PFSK-1 (cell line): Measurements from ENCODE around the gene PRPF40B.

ENCODE experiments used
- FOXP2 ChIP-seq: optimal IDR thresholded peaks from 2 replicates; pipeline ENCODE3; 2011; ENCODE audit warnings: borderline replicate concordance, control low read depth, inconsistent platforms; ENCODE audit not compliant: insufficient read depth; ENCODE audit errors: extremely low read length, extremely low read depth
- POLR2AphosphoS5 ChIP-seq: IDR thresholded peaks from 2 replicates; pipeline ENCODE4 v1.6.1; 2012; ENCODE audit warnings: low read depth, mild to moderate bottlenecking, control low read depth, low read length, moderate library complexity
- SIN3A ChIP-seq: IDR thresholded peaks from 2 replicates; pipeline ENCODE4 v1.6.1; 2012; ENCODE audit warnings: mild to moderate bottlenecking, low read length, moderate library complexity, borderline replicate concordance; ENCODE audit not compliant: insufficient read depth
- TAF1 ChIP-seq: IDR thresholded peaks from 2 replicates; pipeline ENCODE4 v1.6.1; 2012; ENCODE audit warnings: low read length, control low read depth, borderline replicate concordance; ENCODE audit not compliant: insufficient read depth
- TF ChIP-seq, protein P1 (sequence below), 2 experiments: IDR thresholded peaks; 2 replicates each; pipeline versions ENCODE4 v1.6.1 to v1.8.0; 2011 to 2012; ENCODE audit warnings: low read depth in 2 of 2, low read length in 2 of 2, control low read depth in 1 of 2, inconsistent platforms in 1 of 2, mild to moderate bottlenecking in 1 of 2, moderate library complexity in 1 of 2; ENCODE audit not compliant: insufficient read depth in 1 of 2

The PRPF40B gene

DNA sequence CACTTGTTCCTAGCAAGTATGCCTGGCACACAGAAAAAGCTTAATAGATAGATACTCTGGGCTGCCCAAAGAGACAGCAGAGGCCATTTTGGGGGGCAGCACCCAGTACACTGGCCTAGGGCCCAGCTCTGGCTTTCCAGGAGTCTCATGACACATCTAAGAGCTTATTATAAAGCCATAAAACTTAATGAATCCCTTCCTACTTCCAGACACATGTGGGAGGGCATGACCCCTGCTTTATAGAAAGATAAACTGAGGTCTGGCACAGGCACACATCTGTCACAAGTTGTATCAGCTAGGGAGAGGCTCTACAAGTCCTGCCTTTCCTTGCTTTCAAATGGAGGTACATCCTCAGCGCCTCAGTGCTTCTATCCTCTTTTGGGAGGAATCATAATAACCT is 56.7 kb downstream of the PRPF40B start:
- TF ChIP-seq, protein P1, sequence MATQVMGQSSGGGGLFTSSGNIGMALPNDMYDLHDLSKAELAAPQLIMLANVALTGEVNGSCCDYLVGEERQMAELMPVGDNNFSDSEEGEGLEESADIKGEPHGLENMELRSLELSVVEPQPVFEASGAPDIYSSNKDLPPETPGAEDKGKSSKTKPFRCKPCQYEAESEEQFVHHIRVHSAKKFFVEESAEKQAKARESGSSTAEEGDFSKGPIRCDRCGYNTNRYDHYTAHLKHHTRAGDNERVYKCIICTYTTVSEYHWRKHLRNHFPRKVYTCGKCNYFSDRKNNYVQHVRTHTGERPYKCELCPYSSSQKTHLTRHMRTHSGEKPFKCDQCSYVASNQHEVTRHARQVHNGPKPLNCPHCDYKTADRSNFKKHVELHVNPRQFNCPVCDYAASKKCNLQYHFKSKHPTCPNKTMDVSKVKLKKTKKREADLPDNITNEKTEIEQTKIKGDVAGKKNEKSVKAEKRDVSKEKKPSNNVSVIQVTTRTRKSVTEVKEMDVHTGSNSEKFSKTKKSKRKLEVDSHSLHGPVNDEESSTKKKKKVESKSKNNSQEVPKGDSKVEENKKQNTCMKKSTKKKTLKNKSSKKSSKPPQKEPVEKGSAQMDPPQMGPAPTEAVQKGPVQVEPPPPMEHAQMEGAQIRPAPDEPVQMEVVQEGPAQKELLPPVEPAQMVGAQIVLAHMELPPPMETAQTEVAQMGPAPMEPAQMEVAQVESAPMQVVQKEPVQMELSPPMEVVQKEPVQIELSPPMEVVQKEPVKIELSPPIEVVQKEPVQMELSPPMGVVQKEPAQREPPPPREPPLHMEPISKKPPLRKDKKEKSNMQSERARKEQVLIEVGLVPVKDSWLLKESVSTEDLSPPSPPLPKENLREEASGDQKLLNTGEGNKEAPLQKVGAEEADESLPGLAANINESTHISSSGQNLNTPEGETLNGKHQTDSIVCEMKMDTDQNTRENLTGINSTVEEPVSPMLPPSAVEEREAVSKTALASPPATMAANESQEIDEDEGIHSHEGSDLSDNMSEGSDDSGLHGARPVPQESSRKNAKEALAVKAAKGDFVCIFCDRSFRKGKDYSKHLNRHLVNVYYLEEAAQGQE (IDR thresholded peaks at IDR 0.05; ENCODE audit: insufficient read depth in 1 of 2, low read depth in 2 of 2, low read length in 2 of 2): no peak
- no peak for TF ChIP-seq SIN3A
- no peak for TF ChIP-seq TAF1
- TF ChIP-seq FOXP2: no peak
- TF ChIP-seq POLR2AphosphoS5: no peak

- TF ChIP-seq TAF1 (no peak), SIN3A (no peak), FOXP2 (no peak), POLR2AphosphoS5 (no peak)
- TF ChIP-seq, protein P1 (IDR thresholded peaks at IDR 0.05; ENCODE audit: insufficient read depth in 1 of 2, low read depth in 2 of 2, low read length in 2 of 2): no peak
Measured at GRCh38 chr12:49683599-49684309, 60.4 kb downstream of the PRPF40B start.

GRCh38 chr12:49684310-49684854 is 61.0 kb downstream of the PRPF40B start:
- TF ChIP-seq SIN3A (no peak), TAF1 (no peak), FOXP2 (no peak), POLR2AphosphoS5 (no peak)
- TF ChIP-seq, protein P1 (IDR thresholded peaks at IDR 0.05; ENCODE audit: insufficient read depth in 1 of 2, low read depth in 2 of 2, low read length in 2 of 2): no peak

GRCh38 chr12:49687941-49688340 is 64.6 kb downstream of the PRPF40B start:
- TF ChIP-seq POLR2AphosphoS5 (no peak), TAF1 (no peak), FOXP2 (no peak), SIN3A (no peak)
- TF ChIP-seq, protein P1 (IDR thresholded peaks at IDR 0.05; ENCODE audit: insufficient read depth in 1 of 2, low read depth in 2 of 2, low read length in 2 of 2): no peak
